CD8-positive, alpha-beta memory T cell (primary cell): ENCODE results near the gene NFATC2. TPM values are rescaled to one million over a fixed set of nuclear protein-coding genes. Genes with fewer than 3 reads are reported as not detected.

ENCODE experiments used
- CTCF ChIA-PET: fragments of 350-600 bp; sonication (Branson Sonifier 250); formaldehyde crosslinking; loops from one replicate; lab custom pipeline; 2021; ENCODE audit warnings: antibody characterized with exemption; lab: Charles Lee
- POLR2A ChIA-PET: fragments of 350-600 bp; sonication (Branson Sonifier 250); formaldehyde crosslinking; loops from one replicate; lab custom pipeline; 2021; ENCODE audit warnings: antibody characterized with exemption; lab: Charles Lee
- DNase-seq, 5 donors: peaks; one replicate each; pipeline versions ENCODE4 v3.0.0 to v3.0.0-alpha.2; 2020 to 2022; ENCODE audit warnings: mixed read lengths in 1 of 5
- H3K27ac ChIP-seq: one replicate; pipeline ENCODE4 v1.7.0; 2013; ENCODE audit warnings: low read depth, mild to moderate bottlenecking, low read length, moderate library complexity
- H3K27me3 ChIP-seq: 2 replicates; pipeline ENCODE4 v1.7.0; 2013; ENCODE audit warnings: low read length, mild to moderate bottlenecking; ENCODE audit not compliant: insufficient read depth, poor library complexity, severe bottlenecking
- H3K36me3 ChIP-seq: 2 replicates; pipeline ENCODE4 v1.7.0; 2013; ENCODE audit warnings: mild to moderate bottlenecking, low read length, moderate library complexity; ENCODE audit not compliant: insufficient read depth
- H3K4me1 ChIP-seq: 2 replicates; pipeline ENCODE4 v1.7.0; 2013; ENCODE audit warnings: mild to moderate bottlenecking, low read length, moderate library complexity; ENCODE audit not compliant: insufficient read depth
- H3K4me3 ChIP-seq: 2 replicates; pipeline ENCODE4 v1.7.0; 2013; ENCODE audit warnings: mild to moderate bottlenecking, low read length
- H3K9me3 ChIP-seq: 2 replicates; pipeline ENCODE4 v1.7.0; 2013; ENCODE audit warnings: mild to moderate bottlenecking, low read length
- H3K27ac Mint-ChIP-seq, 8 donors: one replicate each; pipeline ENCODE4 v1.8.0; 2020 to 2021; ENCODE audit warnings: mixed read lengths in 8 of 8, mild to moderate bottlenecking in 6 of 8, inconsistent platforms in 3 of 8, moderate library complexity in 3 of 8
- H3K27me3 Mint-ChIP-seq, 2 donors: one replicate each; pipeline ENCODE4 v1.8.0; 2020 to 2021; ENCODE audit warnings: mixed read lengths in 2 of 2, mild to moderate bottlenecking in 1 of 2, moderate library complexity in 1 of 2
- H3K36me3 Mint-ChIP-seq, 3 donors: one replicate each; pipeline ENCODE4 v1.8.0; 2020 to 2021; ENCODE audit warnings: mixed read lengths in 3 of 3, inconsistent platforms in 1 of 3, mild to moderate bottlenecking in 1 of 3
- H3K4me1 Mint-ChIP-seq, 3 donors: one replicate each; pipeline ENCODE4 v1.8.0; 2020 to 2021; ENCODE audit warnings: mixed read lengths in 3 of 3, inconsistent platforms in 1 of 3, mild to moderate bottlenecking in 1 of 3
- H3K4me3 Mint-ChIP-seq, 7 donors: one replicate each; pipeline ENCODE4 v1.8.0; 2020 to 2021; ENCODE audit warnings: mixed read lengths in 7 of 7, mild to moderate bottlenecking in 6 of 7, moderate library complexity in 4 of 7, inconsistent platforms in 2 of 7
- H3K9me3 Mint-ChIP-seq, 5 donors: one replicate each; pipeline ENCODE4 v1.8.0; 2020 to 2022; ENCODE audit warnings: mixed read lengths in 5 of 5, mild to moderate bottlenecking in 3 of 5, moderate library complexity in 2 of 5, inconsistent platforms in 1 of 5
- polyA plus RNA-seq: library from polyadenylated mRNA; unstranded; fragments of 300-500 nt; fragmentation: Illumina TruSeq; gene quantifications from one replicate; pipeline ENCODE4 v1.2.3, GENCODE V29; 2021
- total RNA-seq, 2 experiments: library from RNA; stranded (reverse); gene quantifications; one replicate each; pipeline ENCODE4 v1.2.3, GENCODE V29; 2021

The NFATC2 gene
- total and polyA plus RNA-seq, 3 experiments from 2014 or later = 52.1 to 64.4 (median 63.0) TPM

DNA sequence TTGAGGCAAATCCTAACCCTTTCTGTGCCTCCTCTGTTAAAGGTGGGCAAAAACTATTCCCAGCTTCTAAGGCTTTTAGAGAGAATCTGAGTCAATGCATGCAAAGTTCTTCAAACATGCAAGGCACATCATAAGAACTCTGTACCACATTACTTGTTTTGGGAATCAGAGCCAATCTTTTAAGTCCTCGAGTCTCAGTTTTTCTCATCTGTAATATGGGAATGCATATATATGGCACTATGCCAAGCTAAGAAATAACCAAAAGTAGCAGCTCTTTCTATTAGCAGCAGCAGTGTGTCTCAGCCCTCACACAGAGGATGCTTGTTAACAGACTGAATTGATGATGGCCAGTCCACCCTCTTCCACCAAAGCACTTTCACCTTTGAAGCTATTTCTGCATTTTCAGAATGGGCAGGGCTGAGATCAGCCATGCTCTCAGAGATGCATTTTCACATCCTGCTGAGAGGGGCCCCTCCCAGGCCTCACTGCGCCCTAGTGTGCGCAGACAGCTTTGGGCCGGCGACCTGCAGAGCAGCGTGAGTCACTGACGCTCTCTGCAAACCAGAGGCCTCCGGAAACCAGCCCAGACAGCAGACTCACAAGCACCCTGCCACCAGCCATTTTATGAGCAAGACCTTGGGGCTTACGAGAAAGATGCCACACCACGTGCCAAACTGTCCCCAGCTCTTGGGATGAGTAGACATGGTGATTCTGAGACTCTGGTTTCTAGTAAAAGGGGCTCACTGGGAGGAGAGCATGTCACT lies 138.0 kb downstream of the NFATC2 start:
- H3K9me3 Mint-ChIP-seq = no peaks in the 10 kb centered on the region
- Histone ChIP-seq H3K27ac (peak overlapping the region; percentile 91), H3K27me3 (no peaks in the 10 kb centered on the region), H3K36me3 (peaks cover 10% of the 10 kb centered on the region), H3K4me1 (peaks cover 90% of the 10 kb centered on the region), H3K9me3 (no peaks in the 10 kb centered on the region), H3K4me3 (no peak overlapping the region)
- peak; percentile 44 to 97 (median 86) for DNase-seq
- H3K27me3 Mint-ChIP-seq = no peaks in the 10 kb centered on the region
- CTCF ChIA-PET = interaction anchor here (0.5 to 5.9 kb wide), 10 partner anchors 9 to 190 kb away, joined by 3 to 32 read pairs (median 6); partner anchors contain the start of gene NFATC2
- peaks cover 92 to 98% (median 97%) of the 10 kb centered on the region in 3 donors for H3K4me1 Mint-ChIP-seq
- peak overlapping the region; percentile 2 to 86 (median 79) for H3K4me3 Mint-ChIP-seq
- H3K27ac Mint-ChIP-seq = peak overlapping the region; percentile 99 to 100 (median 100)
- H3K36me3 Mint-ChIP-seq = peaks cover 25 to 76% (median 28%) of the 10 kb centered on the region in 3 donors
- POLR2A ChIA-PET = interaction anchor here (0.7 to 2.2 kb wide), 11 partner anchors 8 to 101 kb away, joined by 3 to 17 read pairs (median 5); no protein-coding TSS in a partner anchor

DNA sequence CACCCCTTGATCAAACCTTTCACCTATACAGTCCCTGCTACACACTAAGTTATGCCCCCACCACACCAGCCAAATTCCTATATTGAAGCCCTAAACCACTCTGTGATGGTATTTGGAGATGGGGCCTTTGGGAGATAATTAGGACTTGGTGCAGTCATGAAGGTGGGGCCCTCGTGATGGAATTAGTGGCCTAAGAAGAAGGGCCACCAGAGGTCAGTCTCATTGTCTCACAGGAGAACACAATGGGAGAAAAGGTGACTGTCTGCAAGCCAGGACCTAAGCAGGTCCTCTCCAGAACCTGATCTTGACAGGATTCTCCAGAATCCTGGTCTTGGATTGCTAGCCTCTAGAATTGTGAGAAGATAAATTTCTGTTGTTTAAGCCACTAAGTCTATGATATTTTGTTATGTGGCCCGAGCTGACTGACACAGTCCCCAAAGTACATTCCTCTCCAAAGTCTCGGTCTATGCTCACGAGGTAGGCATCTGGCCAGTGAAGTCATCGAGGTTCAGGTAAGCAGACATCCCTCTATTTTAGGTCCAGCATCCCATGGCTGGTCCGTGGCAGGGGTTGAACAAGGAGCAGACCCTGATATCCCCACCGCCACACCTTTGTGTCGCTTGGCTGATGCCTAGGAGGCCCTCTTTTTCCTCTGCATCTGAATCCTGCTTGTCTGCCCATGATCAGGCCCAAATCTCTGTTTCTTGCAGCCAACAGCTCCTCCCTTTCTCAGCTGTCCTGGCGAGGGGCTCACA lies 138.9 kb downstream of the NFATC2 start:
- ChIA-PET CTCF (interaction anchor here (0.5 to 5.9 kb wide), 8 partner anchors 10 to 138 kb away, joined by 3 to 32 read pairs (median 6); partner anchors contain the start of gene NFATC2), POLR2A (interaction anchor here (0.7 to 2.2 kb wide), 10 partner anchors 8 to 102 kb away, joined by 3 to 17 read pairs (median 5); no protein-coding TSS in a partner anchor)
- Histone ChIP-seq H3K4me1 (peaks cover 90% of the 10 kb centered on the region), H3K27ac (peak overlapping the region; percentile 91), H3K27me3 (no peaks in the 10 kb centered on the region), H3K9me3 (no peaks in the 10 kb centered on the region), H3K36me3 (peaks cover 4% of the 10 kb centered on the region), H3K4me3 (no peak overlapping the region)
- H3K4me3 Mint-ChIP-seq = peak overlapping the region; percentile 6 to 86 (median 79)
- peak overlapping the region; percentile 99 to 100 (median 100) for H3K27ac Mint-ChIP-seq
- DNase-seq = no peak
- H3K4me1 Mint-ChIP-seq = peaks cover 92 to 98% (median 97%) of the 10 kb centered on the region in 3 donors
- H3K9me3 Mint-ChIP-seq = no peaks in the 10 kb centered on the region
- no peaks in the 10 kb centered on the region for H3K27me3 Mint-ChIP-seq
- peaks cover 21 to 74% (median 22%) of the 10 kb centered on the region in 3 donors for H3K36me3 Mint-ChIP-seq

DNA sequence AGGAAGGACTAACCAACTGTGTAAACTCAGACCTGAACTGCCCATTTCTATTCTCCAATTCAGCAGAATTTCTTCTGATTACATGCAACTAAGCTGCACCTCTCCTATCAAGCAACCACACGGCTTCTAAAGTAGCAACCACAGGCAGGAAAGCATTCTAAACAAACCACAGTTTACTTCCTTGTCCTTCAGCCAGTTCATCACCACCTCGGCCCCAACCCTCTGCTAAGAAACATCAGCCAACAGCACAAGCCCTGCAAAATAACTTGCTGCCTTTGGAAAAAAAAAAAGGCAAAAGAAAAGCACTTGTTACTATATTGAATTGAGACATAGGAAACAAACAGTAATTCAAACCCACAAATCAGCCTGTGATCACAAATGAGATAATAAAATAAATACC lies 140.3 kb downstream of the NFATC2 start:
- peak overlapping the region; percentile 99 to 100 (median 100) for H3K27ac Mint-ChIP-seq
- Histone ChIP-seq H3K4me1 (peaks cover 87% of the 10 kb centered on the region), H3K9me3 (no peaks in the 10 kb centered on the region), H3K36me3 (peaks cover 10% of the 10 kb centered on the region), H3K4me3 (peak overlapping the region; percentile 20), H3K27ac (no peak overlapping the region), H3K27me3 (no peaks in the 10 kb centered on the region)
- DNase-seq = peak; percentile 25 to 82 (median 47)
- H3K4me3 Mint-ChIP-seq = peak overlapping the region; percentile 43 to 91 (median 67)
- peaks cover 86 to 100% (median 98%) of the 10 kb centered on the region in 3 donors for H3K4me1 Mint-ChIP-seq
- no peaks in the 10 kb centered on the region for H3K27me3 Mint-ChIP-seq
- CTCF ChIA-PET = interaction anchor here (0.7 to 3.0 kb wide), 6 partner anchors 12 to 140 kb away, joined by 4 to 24 read pairs (median 6); partner anchors contain the start of gene NFATC2
- POLR2A ChIA-PET = interaction anchor here (0.7 to 2.6 kb wide), 6 partner anchors 12 to 129 kb away, joined by 3 to 8 read pairs (median 3); no protein-coding TSS in a partner anchor
- H3K9me3 Mint-ChIP-seq = no peaks in the 10 kb centered on the region
- peaks cover 19 to 74% (median 22%) of the 10 kb centered on the region in 3 donors for H3K36me3 Mint-ChIP-seq

DNA sequence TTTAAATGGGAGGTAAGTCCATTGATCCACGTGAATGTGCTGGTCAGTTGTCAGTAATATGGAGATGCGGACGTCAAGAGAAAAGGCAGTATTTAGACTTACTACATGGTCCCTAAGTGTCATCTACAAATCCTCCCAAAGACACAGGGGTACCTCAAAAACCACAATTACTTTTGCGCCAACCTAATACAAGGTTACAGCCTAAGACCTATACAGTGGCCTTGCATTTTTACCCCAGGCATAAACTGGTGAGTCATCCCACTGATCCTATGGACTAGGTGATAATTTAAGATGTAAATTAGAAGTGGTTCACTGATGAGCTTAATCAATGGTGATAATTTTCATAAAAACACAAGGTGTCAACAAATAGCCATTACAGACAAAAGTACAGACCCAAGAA lies 141.0 kb downstream of the NFATC2 start:
- Mint-ChIP-seq H3K27me3 (no peaks in the 10 kb centered on the region), H3K4me3 (peak overlapping the region; percentile 43 to 91 (median 67)), H3K27ac (peak overlapping the region; percentile 99 to 100 (median 100)), H3K36me3 (peaks cover 16 to 72% (median 18%) of the 10 kb centered on the region in 3 donors), H3K4me1 (peaks cover 80 to 96% (median 96%) of the 10 kb centered on the region in 3 donors), H3K9me3 (no peaks in the 10 kb centered on the region)
- peaks cover 12% of the 10 kb centered on the region for H3K36me3 ChIP-seq
- DNase-seq = no peak
- H3K27ac ChIP-seq = peak overlapping the region; percentile 28
- no peaks in the 10 kb centered on the region for H3K27me3 ChIP-seq
- CTCF ChIA-PET = interaction anchor here (0.7 to 3.0 kb wide), 6 partner anchors 12 to 140 kb away, joined by 4 to 24 read pairs (median 6); partner anchors contain the start of gene NFATC2
- H3K9me3 ChIP-seq = no peaks in the 10 kb centered on the region
- POLR2A ChIA-PET = interaction anchor here (0.6 to 2.6 kb wide), 8 partner anchors 13 to 130 kb away, joined by 3 to 9 read pairs (median 4); no protein-coding TSS in a partner anchor
- H3K4me1 ChIP-seq = peaks cover 79% of the 10 kb centered on the region
- H3K4me3 ChIP-seq = peak overlapping the region; percentile 20

DNA sequence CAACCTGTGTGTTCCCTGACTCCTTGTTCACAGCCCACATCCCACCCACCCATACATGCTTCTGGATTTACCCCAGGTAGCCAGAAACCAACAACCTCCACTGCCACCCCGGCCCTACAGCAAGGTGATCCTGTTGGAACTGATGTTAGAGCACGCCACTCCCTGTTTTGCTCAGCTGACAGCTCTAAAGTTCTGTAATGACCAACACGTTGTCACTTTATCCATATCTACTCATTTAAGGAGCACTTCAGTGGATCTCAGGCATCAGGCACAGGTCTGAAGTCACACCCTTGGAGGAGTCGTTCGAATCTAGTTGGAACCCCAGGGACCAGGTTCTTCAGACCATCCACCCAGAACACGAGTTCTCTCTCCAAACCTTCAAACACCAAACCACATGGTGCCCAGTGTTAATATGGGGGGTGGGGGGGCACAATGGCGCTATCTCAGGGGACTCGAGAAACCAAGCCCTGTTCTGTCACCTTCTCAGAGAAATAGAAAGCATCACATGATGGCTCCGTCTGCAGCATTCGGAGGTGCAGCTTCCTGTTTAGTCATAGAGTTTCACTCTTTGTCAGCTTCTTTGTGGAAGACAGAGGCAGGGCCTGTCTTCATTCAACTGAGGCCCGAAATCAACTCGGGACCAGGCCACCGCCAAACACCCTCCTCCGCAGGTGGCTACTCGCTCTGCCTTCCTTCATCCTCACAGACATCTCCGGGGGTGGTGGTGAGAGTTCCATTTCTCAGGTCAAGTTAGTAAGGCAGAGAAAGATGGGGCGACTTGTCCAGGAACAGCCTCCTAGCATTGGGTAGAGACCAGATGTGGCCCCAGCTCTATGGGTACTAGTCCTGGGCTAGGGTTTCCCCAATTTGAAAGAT lies 142.2 kb downstream of the NFATC2 start:
- Mint-ChIP-seq H3K36me3 (peaks cover 16 to 70% (median 18%) of the 10 kb centered on the region in 3 donors), H3K27ac (peak overlapping the region; percentile 99 to 100 (median 100)), H3K4me1 (peaks cover 70 to 96% (median 84%) of the 10 kb centered on the region in 3 donors), H3K4me3 (peak overlapping the region; percentile 30 to 91 (median 86)), H3K9me3 (no peaks in the 10 kb centered on the region), H3K27me3 (no peaks in the 10 kb centered on the region)
- Histone ChIP-seq H3K27me3 (no peaks in the 10 kb centered on the region), H3K4me1 (peaks cover 67% of the 10 kb centered on the region), H3K9me3 (no peaks in the 10 kb centered on the region), H3K36me3 (peaks cover 12% of the 10 kb centered on the region), H3K4me3 (peak overlapping the region; percentile 20), H3K27ac (peak overlapping the region; percentile 83)
- CTCF ChIA-PET = interaction anchor here (0.6 to 3.0 kb wide), 8 partner anchors 11 to 194 kb away, joined by 3 to 24 read pairs (median 6); partner anchors contain the start of gene NFATC2
- DNase-seq = peak; percentile 46 to 86 (median 63)
- POLR2A ChIA-PET = interaction anchor here (0.6 to 2.6 kb wide), 5 partner anchors 11 to 131 kb away, joined by 4 to 9 read pairs (median 8); no protein-coding TSS in a partner anchor

DNA sequence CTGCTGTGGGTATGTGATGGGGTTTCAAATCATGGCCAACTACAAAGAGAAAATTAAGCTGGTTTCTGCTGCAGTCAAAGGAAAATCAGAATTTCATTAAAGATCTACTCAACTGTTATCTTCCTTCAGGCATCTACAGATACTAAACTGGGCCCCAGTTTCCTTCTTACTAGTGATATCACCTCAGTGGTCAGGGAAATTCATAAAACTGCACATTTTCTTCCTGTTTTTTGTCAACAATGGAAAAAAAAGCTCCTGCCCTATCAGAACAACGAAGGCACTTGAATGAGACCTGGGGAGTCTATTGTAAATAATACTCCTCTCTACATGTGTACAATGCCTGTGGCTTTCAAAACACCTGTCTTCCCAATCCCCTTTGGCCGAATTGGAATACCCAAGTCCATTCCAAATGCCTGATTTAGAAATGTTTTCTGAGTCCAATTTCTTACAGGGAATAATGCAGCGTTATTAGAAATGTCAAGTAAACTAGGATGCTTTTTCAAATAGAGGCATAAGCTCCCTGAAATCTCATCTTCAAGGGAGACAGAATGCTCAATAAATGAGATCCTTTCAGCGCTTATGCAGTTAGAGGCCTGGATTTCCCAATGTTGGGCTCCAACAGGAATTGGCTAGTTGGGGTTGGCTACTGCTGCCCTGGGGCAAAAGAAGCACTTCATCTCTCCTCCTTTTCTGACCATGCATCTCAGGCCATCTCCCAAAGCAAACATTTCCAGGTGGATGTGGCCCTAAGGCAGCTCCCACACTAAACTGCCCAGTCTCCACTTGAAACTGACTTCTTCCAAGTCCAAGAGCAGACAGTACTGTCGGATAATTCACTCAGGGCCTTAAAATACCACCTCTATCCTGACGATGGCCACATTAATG lies 143.3 kb downstream of the NFATC2 start:
- Mint-ChIP-seq H3K27me3 (no peaks in the 10 kb centered on the region), H3K4me3 (peak overlapping the region in 6 of 7 donors; percentile 72 to 86 (median 84)), H3K36me3 (peaks cover 8 to 70% (median 13%) of the 10 kb centered on the region in 3 donors), H3K27ac (peak overlapping the region; percentile 99 to 100 (median 100)), H3K9me3 (no peaks in the 10 kb centered on the region), H3K4me1 (peaks cover 66 to 93% (median 81%) of the 10 kb centered on the region in 3 donors)
- H3K27me3 ChIP-seq = no peaks in the 10 kb centered on the region
- H3K36me3 ChIP-seq = peaks cover 12% of the 10 kb centered on the region
- H3K9me3 ChIP-seq = no peaks in the 10 kb centered on the region
- peaks cover 57% of the 10 kb centered on the region for H3K4me1 ChIP-seq
- DNase-seq = no peak
- H3K4me3 ChIP-seq = no peak overlapping the region
- POLR2A ChIA-PET = no interaction called here
- peak overlapping the region; percentile 83 for H3K27ac ChIP-seq
- CTCF ChIA-PET = interaction anchor here (0.6 to 2.3 kb wide), 5 partner anchors 12 to 143 kb away, joined by 3 to 9 read pairs (median 4); partner anchors contain the start of gene NFATC2
